Daoy (cell line): Measurements from ENCODE around the gene OPN1SW. TPM values are rescaled to one million over a fixed set of nuclear protein-coding genes. Genes with fewer than 3 reads are reported as not detected.

Experiments used
- DNase-seq: peaks from one replicate; pipeline ENCODE4 v3.0.0-alpha.2; 2015; ENCODE audit warnings: low read depth
- total RNA-seq: library from RNA; depleted of rRNA; stranded (reverse); fragments of >200 nt; shearing (Covaris generic); gene quantifications from 2 replicates; pipeline ENCODE4 v1.2.3, GENCODE V29; 2014; rRNA removed

Gene OPN1SW
- total RNA-seq: not detected in 2 replicates

GRCh38 chr7:128775744-128776474, at the start of gene OPN1SW:
OPN1SW (minus strand) TSS chr7:128775794; CDS start chr7:128775781, 13 bp downstream.
- no peak for DNase-seq

GRCh38 chr7:128821724-128822123, 46.1 kb upstream of the OPN1SW start:
- DNase-seq: no peak

- no peak for DNase-seq
These were observed 43.1 kb upstream of the OPN1SW start for GRCh38 chr7:128818694-128819093.

GRCh38 chr7:128815289-128815942, 39.8 kb upstream of the OPN1SW start:
- no peak for DNase-seq

- DNase-seq: no peak
These were observed 38.9 kb upstream of the OPN1SW start for GRCh38 chr7:128814499-128814898.

GRCh38 chr7:128812514-128813168, 37.0 kb upstream of the OPN1SW start:
- DNase-seq: no peak

- no peak for DNase-seq
These were observed 36.2 kb upstream of the OPN1SW start for GRCh38 chr7:128811631-128812430.

GRCh38 chr7:128810997-128811396, 35.4 kb upstream of the OPN1SW start:
- DNase-seq: no peak

- DNase-seq: no peak
These were observed 34.9 kb upstream of the OPN1SW start for GRCh38 chr7:128810473-128810872.

GRCh38 chr7:128809363-128809762, 33.8 kb upstream of the OPN1SW start:
- DNase-seq: no peak

- no peak for DNase-seq
These were observed 31.6 kb upstream of the OPN1SW start for GRCh38 chr7:128807191-128807590.

GRCh38 chr7:128805225-128805624, 29.6 kb upstream of the OPN1SW start:
- no peak for DNase-seq

GRCh38 chr7:128804484-128804883, 28.9 kb upstream of the OPN1SW start:
- DNase-seq: no peak

GRCh38 chr7:128801667-128802418, 26.2 kb upstream of the OPN1SW start:
- DNase-seq: no peak

- no peak for DNase-seq
These were observed 25.4 kb upstream of the OPN1SW start for GRCh38 chr7:128801003-128801402.

GRCh38 chr7:128800567-128800966, 25.0 kb upstream of the OPN1SW start:
- DNase-seq: no peak

- DNase-seq: no peak
These were observed 23.9 kb upstream of the OPN1SW start for GRCh38 chr7:128799451-128799850.

GRCh38 chr7:128796327-128796726, 20.7 kb upstream of the OPN1SW start:
- peak; percentile 33 for DNase-seq

- no peak for DNase-seq
These were observed 19.5 kb upstream of the OPN1SW start for GRCh38 chr7:128795129-128795528.

GRCh38 chr7:128794436-128794835, 18.8 kb upstream of the OPN1SW start:
- DNase-seq: no peak

- no peak for DNase-seq
These were observed 18.4 kb upstream of the OPN1SW start for GRCh38 chr7:128794020-128794419.
